ENCODE results near the gene CWC25.

Gene CWC25

DNA sequence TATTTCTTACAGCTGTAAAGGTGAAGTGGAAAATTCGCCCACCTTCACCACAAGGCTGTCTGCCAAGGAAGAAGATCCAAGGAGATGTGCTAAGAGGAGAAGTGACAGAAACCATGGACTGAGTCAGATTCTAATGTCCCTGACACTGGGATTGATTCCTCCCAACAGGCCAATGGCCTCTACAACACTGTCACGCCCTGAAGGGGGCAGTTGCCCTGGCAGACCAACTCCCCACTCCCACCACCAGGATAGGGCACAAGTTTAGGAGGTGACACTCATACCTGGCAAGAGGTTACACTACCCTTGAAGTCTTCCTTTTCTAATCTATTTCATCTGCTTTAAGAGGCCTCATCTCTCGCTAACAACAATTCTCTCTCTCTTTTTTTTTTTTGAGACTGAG is 41.9 kb downstream of the CWC25 start:
- no peak for DNase-seq

DNA sequence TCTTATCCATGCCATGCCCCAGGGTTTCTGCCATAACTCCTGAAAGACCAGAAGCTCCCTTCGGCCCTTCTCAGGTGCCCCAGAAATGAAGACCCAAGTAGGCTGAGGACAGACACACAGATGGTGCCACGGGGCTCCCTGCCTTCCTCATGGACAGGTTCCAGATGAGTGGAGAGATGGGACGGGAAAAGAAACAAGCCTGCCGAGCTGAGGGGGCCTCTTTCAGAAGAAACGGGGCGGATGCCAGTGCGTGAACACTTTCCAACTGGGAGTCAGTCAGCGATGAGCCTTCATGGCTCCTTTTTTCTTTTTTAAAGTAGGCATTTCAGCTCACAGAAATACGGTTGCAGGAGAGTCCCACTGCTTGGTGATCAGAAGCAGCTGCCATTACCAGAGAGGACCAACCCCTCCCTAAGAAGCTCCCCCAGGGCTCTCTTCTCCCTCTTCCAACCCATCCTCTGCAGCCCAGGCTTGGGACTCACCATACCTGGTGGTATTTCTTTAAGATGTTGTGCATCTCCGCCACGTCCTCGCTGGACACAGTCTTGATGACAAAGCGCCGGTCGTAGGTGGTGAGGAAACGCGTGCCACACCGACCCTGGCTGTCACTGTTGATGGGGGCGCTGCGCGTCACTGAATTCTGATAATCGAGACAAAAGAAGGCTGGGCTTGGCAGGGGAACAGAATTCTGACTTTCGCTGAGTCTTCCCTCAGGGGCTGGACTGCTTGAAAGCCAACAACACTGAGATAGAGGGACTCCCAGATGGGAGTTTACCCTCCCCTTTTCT is 45.0 kb downstream of the CWC25 start:
- no peak for DNase-seq

DNA sequence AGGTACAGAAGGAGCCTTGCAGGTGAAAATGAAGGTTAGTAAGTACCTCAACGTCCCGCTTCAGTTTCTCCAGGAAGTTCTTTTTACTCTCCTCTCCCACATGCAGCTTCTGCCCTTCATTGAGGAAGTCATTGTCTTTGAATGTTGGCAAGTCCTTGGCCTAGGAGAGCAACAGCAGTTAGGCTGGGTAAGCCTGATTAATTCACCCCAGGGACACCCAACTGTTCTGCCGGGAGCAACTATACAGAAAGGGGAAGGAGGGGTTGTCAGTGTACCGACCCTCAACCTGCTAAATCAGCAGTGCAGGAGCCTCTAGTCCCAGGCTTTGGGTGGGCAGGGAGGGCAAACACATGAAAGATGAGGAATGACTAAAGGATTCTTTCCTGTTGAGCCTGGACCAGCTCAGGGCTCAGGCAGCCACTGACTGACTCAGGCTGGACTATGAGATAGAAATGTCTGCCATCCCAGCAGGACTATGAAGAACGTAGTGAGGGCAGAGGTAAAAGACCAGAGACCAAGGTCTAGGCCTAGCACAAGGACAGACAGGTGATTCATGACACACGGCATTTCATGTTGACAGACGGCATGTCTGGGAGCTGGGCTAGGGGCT is 47.4 kb downstream of the CWC25 start:
- DNase-seq, result no peak

DNA sequence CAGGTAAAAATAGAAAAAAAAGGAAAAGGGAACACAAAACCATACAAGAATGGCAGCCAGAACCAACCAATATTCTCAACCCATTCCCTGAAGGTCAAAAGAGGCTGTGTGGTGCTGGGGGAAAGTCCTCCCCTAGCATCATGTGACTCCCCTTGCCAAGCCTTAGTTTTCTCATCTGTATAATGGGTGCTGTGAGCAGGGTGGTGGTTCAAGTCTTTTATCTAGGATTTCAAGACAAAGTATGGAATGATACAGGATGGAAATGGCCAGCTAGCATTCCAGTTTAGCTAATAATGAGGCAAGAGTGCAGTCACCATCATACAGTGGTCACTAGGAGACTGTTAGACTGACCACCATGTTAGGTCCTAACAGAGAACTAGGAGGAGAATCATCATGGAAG is 51.9 kb downstream of the CWC25 start:
- no peak for DNase-seq

- DNase-seq, result no peak
These were observed 56.7 kb downstream of the CWC25 start for GRCh38 chr17:38768417-38768816.

DNA sequence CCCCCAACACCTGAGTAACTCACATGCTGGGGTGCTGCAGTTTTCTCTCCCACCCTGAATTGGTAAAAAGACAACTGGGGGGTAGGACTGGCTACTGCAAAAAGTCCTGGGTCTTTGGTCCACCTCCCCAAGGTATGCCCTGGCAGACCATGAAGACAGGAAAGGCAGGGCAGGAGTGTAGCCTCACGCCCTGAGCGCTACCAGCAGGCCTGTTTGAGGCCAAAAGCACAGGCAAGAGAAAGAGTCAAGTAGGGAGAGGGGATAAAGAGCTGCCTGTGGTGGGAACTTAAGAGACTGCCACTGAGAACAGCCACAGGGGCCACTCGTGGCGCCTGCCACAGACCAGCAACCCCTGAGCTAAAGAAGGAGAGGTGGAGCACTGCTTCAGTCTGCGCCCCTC is 58.8 kb downstream of the CWC25 start:
- DNase-seq, result no peak

DNA sequence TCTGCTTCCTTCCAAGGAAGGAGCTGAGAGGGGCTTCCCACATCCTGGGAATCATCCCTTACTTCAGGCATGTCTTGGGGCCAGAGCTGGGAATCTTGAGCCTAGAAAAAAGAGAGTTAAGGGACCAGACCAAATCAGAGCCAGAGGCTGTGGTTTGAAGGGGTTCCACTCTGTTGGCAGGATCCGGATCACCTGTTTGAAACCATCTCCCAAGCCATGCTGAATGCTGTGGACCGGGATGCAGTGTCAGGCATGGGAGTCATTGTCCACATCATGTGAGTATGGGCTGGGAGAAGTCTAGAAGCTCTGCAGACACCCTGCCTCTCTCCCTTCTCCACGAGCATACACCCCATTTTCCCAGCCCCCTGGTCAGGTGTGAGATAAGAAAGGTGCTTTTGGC is 62.9 kb downstream of the CWC25 start:
- no peak for DNase-seq

- DNase-seq, result no peak
These were observed 63.5 kb downstream of the CWC25 start for GRCh38 chr17:38761612-38762011.

DNA sequence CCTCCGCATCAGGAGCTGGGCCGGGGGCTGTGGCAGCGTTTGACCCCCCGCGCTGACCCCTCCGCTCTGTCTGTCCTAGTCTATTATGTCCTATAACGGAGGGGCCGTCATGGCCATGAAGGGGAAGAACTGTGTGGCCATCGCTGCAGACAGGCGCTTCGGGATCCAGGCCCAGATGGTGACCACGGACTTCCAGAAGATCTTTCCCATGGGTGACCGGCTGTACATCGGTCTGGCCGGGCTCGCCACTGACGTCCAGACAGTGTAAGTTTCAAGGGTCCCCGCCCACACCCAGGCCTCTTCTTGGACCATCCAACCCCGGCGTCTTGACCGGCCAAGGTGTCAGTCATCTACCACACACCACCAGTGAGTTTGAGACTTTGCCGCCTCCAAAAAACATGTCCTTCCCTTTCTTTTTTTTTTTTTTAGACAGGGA is 72.0 kb downstream of the CWC25 start:
- DNase-seq, result no peak

DNA sequence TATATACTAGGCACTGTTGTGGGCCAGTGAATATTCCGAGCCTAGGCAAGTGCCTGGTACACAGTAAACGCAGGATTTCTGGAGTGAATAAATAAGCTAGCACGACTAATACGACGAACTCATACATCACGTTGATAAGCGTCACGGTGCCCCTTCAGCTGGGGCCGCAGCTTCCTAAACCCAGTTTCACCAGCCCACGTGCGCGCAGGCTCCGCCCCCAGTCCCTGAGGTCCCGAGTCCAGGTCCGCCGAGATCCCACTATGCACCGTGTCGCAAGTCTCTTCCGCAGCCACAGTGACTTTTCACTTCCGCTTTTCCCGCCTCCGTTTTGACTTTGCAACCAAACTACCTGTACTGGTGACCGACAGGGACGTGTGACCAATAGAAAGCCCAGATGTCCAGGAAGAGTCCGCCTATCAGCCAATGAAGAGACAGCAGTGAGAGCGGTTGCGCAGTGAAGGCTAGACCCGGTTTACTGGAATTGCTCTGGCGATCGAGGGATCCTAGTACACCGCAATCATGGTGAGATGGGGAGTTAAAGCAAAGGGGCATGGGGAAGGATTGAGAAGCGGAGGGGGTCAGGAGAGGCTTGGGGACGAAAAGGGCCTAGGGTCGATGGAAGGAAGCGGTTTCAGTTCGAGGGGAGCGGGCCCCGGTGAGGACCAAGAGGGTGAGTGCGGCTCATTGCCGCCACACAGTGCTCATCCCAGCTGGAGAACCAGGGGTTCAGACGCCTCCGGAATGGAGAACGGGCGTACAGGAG is 72.6 kb downstream of the CWC25 start, which contains the start of gene PSMB3:
Gene PSMB3, plus strand, starts transcription at position 434 of the 763 bp plus-strand sequence. Its CDS starts 86 bp downstream, at position 520.
- DNase-seq, result peak; percentile 98

DNA sequence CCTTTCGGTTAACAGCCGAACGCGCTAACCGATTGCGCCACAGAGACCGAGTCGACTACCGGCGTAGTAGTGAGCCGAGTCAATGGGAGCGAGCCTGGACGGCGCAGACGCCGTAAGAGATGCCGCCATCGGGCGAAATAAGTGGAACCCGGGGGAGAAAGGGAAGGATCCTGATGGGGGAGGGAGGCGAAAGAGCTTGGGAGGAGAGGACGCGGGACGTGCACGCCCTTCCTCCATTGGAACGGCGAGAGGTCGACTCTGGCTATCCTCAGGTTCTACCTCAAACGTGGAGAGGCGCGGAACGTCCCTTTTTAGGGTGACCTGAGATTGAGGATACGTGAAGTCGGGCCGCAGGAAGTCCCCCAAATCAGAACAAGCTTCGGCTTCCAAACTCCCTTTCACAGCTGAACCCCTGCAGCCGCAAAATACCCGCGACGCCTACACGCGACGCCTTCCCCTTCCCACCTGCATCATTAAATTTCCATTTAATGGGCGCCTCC is 73.3 kb downstream of the CWC25 start:
- DNase-seq, result peak; percentile 75

- peak; percentile 33 for DNase-seq
These were observed 73.8 kb downstream of the CWC25 start for GRCh38 chr17:38751144-38751807.
